DOHH2 (cell line): ENCODE results near the gene RASGRP1.

Source experiments
- H3F3A ChIP-seq: fragments of 200-600 bp; sonication (generic), shearing (Covaris generic); 2 replicates; pipeline ENCODE4 v1.6.0; 2016; ENCODE audit warnings: antibody characterized with exemption, mild to moderate bottlenecking; ENCODE audit not compliant: control insufficient read depth, insufficient read depth
- H3K27ac ChIP-seq: fragments of 200-600 bp; sonication (generic); 2 replicates; pipeline ENCODE4 v1.5.1; 2014; ENCODE audit warnings: low read depth, mild to moderate bottlenecking, low read length, moderate library complexity
- H3K27me3 ChIP-seq: fragments of 200-600 bp; sonication (generic); 2 replicates; pipeline ENCODE4 v1.6.1; 2014; ENCODE audit warnings: mild to moderate bottlenecking, low read length, mixed read lengths; ENCODE audit not compliant: control insufficient read depth
- H3K36me3 ChIP-seq: fragments of 200-600 bp; sonication (generic); 2 replicates; pipeline ENCODE4 v1.6.1; 2014; ENCODE audit warnings: mild to moderate bottlenecking, low read length, moderate library complexity, mixed read lengths; ENCODE audit not compliant: control insufficient read depth
- H3K4me1 ChIP-seq: fragments of 200-600 bp; sonication (generic); 2 replicates; pipeline ENCODE4 v1.6.1; 2014; ENCODE audit warnings: mild to moderate bottlenecking, low read length, mixed read lengths; ENCODE audit not compliant: control insufficient read depth
- H3K4me2 ChIP-seq: fragments of 200-600 bp; sonication (generic); 2 replicates; pipeline ENCODE4 v1.6.0; 2014; ENCODE audit warnings: mild to moderate bottlenecking, low read length, moderate library complexity
- H3K4me3 ChIP-seq: fragments of 200-600 bp; sonication (generic); 2 replicates; pipeline ENCODE4 v1.5.1; 2014; ENCODE audit warnings: mild to moderate bottlenecking, low read length, mixed read lengths
- H3K79me2 ChIP-seq: fragments of 200-600 bp; sonication (generic); 2 replicates; pipeline ENCODE4 v1.6.1; 2014; ENCODE audit warnings: mild to moderate bottlenecking, low read length, mixed read lengths; ENCODE audit not compliant: control insufficient read depth
- H3K9me2 ChIP-seq: fragments of 200-600 bp; sonication (generic); replicated peaks from 2 replicates; pipeline ENCODE4 v1.6.1; 2014; ENCODE audit warnings: mild to moderate bottlenecking, low read length, mixed read lengths; ENCODE audit not compliant: control insufficient read depth
- H3K9me3 ChIP-seq: fragments of 200-600 bp; sonication (generic); 2 replicates; pipeline ENCODE4 v1.6.1; 2014; ENCODE audit warnings: antibody characterized with exemption, low read length, mixed read lengths; ENCODE audit not compliant: control insufficient read depth, insufficient read depth
- H4K20me1 ChIP-seq: fragments of 200-600 bp; sonication (generic); 2 replicates; pipeline ENCODE4 v1.6.0; 2014; ENCODE audit warnings: low read depth, mild to moderate bottlenecking, antibody characterized with exemption, low read length, moderate library complexity; ENCODE audit not compliant: control insufficient read depth, insufficient read depth
- EZH2phosphoT487 ChIP-seq: fragments of 200-600 bp; sonication (generic); IDR thresholded peaks from 2 replicates; pipeline ENCODE4 v1.6.1; 2017; ENCODE audit warnings: borderline replicate concordance, mild to moderate bottlenecking, antibody characterized with exemption, low read length, moderate library complexity, mixed read lengths
- TF ChIP-seq, protein P1 (sequence below): fragments of 200-600 bp; sonication (generic); IDR thresholded peaks from one replicate; pipeline ENCODE4 v1.5.1; 2014; ENCODE audit warnings: antibody characterized with exemption, mild to moderate bottlenecking, low read depth, low read length; ENCODE audit not compliant: poor library complexity, severe bottlenecking

Gene RASGRP1

DNA sequence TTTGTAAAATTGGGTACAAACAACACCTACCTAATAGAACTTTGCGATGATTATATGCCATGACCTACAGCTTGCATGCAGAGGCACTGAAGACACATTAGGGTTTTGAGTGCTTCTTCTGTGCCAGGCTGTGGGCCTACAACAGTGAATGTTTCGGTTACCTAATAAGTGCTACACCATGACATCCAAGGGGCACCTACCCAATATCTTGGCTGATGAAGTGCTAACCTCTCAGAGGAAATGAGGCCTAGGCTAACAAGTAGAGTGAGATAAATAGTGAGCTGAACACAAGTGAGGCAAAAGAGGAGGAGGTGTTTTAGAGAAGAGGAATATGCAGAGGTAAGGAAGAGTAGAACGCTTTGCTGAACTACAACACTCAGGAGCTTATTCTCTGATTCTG, 12.2 kb upstream of the RASGRP1 start:
- H3F3A ChIP-seq: no peaks in the 10 kb centered on the region
- H3K9me3 ChIP-seq: no peaks in the 10 kb centered on the region
- no peaks in the 10 kb centered on the region for H3K79me2 ChIP-seq
- H3K27ac ChIP-seq: no peak overlapping the region
- no peaks in the 10 kb centered on the region for H3K36me3 ChIP-seq
- no peak overlapping the region for H3K4me3 ChIP-seq
- no peaks in the 10 kb centered on the region for H4K20me1 ChIP-seq
- H3K4me2 ChIP-seq: no peak overlapping the region
- H3K9me2 ChIP-seq: no peaks in the 10 kb centered on the region
- H3K4me1 ChIP-seq: no peaks in the 10 kb centered on the region
- H3K27me3 ChIP-seq: no peaks in the 10 kb centered on the region
- TF ChIP-seq EZH2phosphoT487: no peak
- TF ChIP-seq, protein P1, sequence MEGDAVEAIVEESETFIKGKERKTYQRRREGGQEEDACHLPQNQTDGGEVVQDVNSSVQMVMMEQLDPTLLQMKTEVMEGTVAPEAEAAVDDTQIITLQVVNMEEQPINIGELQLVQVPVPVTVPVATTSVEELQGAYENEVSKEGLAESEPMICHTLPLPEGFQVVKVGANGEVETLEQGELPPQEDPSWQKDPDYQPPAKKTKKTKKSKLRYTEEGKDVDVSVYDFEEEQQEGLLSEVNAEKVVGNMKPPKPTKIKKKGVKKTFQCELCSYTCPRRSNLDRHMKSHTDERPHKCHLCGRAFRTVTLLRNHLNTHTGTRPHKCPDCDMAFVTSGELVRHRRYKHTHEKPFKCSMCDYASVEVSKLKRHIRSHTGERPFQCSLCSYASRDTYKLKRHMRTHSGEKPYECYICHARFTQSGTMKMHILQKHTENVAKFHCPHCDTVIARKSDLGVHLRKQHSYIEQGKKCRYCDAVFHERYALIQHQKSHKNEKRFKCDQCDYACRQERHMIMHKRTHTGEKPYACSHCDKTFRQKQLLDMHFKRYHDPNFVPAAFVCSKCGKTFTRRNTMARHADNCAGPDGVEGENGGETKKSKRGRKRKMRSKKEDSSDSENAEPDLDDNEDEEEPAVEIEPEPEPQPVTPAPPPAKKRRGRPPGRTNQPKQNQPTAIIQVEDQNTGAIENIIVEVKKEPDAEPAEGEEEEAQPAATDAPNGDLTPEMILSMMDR: no peak

DNA sequence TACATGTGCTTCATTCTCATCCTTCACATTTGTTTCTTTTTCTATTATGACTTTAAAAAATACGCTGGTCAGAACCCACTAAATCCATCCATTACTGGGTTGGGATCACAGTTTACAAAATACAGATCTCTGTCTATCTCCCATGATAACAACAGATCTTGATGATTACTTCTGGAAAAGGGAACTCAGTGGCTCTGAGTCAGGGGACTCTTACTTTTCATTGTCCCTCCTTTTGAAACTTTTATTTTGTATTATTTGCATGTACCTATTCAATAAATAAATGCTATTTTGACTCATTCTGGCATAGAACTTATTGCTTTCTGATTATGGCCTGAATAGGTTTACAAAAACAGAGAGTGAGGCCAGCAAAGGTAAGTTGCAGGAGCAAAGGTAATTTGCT, 11.6 kb upstream of the RASGRP1 start:
- no peaks in the 10 kb centered on the region for H3K9me3 ChIP-seq

DNA sequence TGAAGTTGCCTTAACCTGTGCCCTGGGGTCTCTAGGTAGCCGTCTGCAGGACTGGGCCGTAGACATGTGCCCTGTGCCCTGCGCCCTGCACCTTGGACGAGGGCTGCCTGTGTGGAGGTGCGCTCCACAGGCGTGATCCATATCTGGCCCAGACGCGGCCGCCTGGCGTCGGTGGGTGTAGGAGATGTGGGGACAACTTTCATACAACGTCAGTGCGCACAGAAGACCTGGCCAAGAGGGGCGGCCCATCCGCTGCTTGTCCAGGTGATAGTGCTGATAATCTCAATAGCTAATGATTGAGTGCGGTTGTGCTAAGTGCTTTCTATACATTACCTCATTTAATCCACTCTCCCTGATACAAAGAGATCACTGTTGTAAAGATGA, 665 bp upstream of the RASGRP1 start:
- Histone ChIP-seq H3K9me2 (no peaks in the 10 kb centered on the region), H3K27ac (no peak overlapping the region), H4K20me1 (no peaks in the 10 kb centered on the region), H3K4me3 (peak overlapping the region; percentile 75), H3K9me3 (no peaks in the 10 kb centered on the region), H3K36me3 (no peaks in the 10 kb centered on the region), H3K4me2 (peak overlapping the region; percentile 85), H3K79me2 (no peaks in the 10 kb centered on the region), H3K27me3 (peaks cover 8% of the 10 kb centered on the region), H3K4me1 (peaks cover 14% of the 10 kb centered on the region), H3F3A (peaks cover 6% of the 10 kb centered on the region)
- no peak for TF ChIP-seq EZH2phosphoT487
- TF ChIP-seq, protein P1: no peak

More for the DNA sequence above, 11.6 kb upstream of the RASGRP1 start:
- Histone ChIP-seq H3K27ac (no peak overlapping the region), H3F3A (no peaks in the 10 kb centered on the region), H3K36me3 (no peaks in the 10 kb centered on the region), H4K20me1 (no peaks in the 10 kb centered on the region), H3K9me2 (no peaks in the 10 kb centered on the region), H3K79me2 (no peaks in the 10 kb centered on the region), H3K27me3 (no peaks in the 10 kb centered on the region), H3K4me3 (no peak overlapping the region), H3K4me1 (no peaks in the 10 kb centered on the region), H3K4me2 (no peak overlapping the region)
- TF ChIP-seq, protein P1: no peak
- TF ChIP-seq EZH2phosphoT487: no peak
